GM19193 (cell line): ENCODE measurements around the gene FBN2.

ENCODE experiments used
- POLR2A ChIP-seq: IDR thresholded peaks from 4 replicates; pipeline ENCODE4 v1.6.1; 2011; ENCODE audit not compliant: insufficient read depth, insufficient read length; ENCODE audit errors: extremely low read depth

The FBN2 gene

DNA sequence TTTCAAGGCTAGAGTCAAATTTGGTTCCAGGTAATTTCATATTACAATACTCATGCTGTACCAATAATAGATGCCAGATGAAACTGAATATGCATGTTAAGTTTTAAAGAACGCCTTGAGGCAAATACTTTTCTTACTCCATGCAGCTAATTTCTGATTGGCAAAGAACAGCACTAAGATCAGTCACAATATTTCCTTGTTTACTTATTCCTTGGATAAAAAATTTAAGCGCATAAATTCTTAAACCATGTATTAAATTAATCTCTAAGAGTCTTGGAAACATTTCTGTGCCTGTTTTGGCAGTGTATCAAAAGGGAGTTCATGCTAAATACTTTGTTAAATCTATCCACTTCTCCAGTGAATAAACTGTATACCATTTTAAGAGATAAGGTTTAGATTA lies 281.0 kb downstream of the FBN2 start:
- TF ChIP-seq POLR2A, result no peak

- no peak for TF ChIP-seq POLR2A
Observed at GRCh38 chr5:128254789-128255188, 283.3 kb downstream of the FBN2 start.

GRCh38 chr5:128253880-128254279 lies 284.2 kb downstream of the FBN2 start:
- no peak for TF ChIP-seq POLR2A

- TF ChIP-seq POLR2A, result no peak
Observed at GRCh38 chr5:128253161-128253560, 284.9 kb downstream of the FBN2 start.

DNA sequence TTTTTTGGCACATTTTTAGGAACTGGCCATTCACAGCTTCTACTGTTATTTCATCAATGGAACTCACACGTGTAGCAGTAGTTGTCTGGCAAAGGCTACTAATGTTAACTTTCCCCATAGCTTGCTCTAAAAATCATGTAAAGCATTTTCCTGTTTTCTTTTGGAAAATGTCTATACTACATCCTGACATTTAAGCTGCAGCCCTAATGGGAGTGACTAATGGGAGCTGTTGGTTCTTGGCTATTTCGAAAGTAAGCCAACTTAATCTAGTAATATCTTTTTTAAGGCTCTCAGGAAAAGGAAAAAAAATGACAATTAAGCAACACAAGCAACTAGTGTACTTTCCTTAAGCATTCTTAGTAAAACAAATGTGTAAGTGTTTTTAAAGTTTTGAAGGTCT lies 285.3 kb downstream of the FBN2 start:
- TF ChIP-seq POLR2A, result no peak

DNA sequence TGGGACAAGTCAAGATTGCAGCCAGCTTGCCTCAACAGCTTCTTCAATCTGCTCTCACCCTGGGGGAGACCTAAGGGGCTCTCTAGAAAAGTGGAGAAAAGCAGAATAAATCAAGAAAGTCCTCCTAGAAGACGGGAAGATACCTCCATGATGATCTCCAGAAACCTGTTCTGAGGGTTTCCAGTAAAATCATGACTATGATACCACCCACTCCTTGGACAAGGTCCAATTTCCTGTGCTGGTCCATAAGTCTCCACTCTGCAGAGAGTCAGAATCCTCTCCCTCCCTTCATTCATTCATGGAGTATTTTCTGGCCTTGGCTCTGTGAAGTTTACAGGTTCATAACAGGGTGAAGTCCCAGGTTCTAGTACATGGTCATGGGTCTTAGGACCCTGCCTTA lies 285.8 kb downstream of the FBN2 start:
- TF ChIP-seq POLR2A, result no peak

DNA sequence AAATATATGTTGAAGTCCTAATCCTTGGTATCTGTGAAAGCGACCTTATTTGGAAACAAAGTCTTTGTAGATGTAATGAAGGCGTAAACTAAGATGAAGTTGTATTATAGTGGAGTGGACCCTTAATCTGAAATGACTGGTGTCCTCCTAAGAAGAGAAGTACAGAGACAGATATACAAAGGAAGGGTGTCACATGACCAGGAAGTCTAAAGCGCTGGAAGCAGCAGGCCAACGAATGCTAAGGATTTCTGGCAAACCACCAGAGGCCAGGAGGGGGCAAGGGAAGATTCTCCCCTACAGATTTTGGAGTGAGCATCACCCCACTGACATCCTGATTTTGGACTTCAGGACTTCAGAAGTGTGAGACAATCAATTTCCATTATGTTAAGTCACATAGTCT lies 292.1 kb downstream of the FBN2 start:
- no peak for TF ChIP-seq POLR2A

- TF ChIP-seq POLR2A, result no peak
Observed at GRCh38 chr5:128243958-128244582, 294.0 kb downstream of the FBN2 start.

GRCh38 chr5:128241051-128241695 lies 296.9 kb downstream of the FBN2 start:
- no peak for TF ChIP-seq POLR2A

DNA sequence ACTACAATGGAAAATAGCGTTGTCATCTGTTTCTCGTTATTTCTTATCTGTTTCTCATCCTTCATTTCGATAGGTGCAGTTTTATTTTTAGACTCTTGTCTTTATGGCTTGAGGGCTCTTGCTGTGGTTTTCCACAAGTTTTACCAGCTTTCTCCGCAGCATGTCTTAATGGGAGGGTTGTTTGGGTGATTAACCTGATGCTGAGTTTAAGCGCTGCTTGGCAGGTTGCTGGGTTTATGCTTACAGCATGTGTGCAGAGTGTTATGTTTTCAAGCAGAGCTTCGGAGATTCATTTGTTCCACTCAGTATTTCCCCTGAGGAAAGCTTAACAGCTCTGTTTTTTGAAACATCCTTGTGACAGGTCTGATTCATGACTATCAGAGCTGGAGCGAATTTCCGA lies 300.5 kb downstream of the FBN2 start:
- no peak for TF ChIP-seq POLR2A

DNA sequence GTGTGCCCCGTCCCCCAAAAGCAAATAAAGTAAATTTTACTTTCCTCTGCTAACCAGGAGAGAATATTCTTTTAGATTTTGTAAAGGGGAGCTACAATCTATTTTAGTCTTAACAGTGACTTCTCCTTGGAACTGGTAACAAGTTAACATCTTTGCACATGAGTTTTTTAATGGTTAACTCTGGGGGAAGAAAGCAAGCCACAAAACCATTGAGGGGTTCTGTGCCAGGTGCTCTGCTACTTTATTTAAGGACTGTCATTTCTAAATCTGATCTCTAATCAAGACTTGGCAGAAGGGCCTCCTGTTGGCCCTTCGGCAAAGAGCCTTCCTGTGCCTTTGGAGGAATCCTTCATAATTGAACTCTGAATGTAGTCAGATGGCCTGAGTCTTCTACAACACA lies 301.0 kb downstream of the FBN2 start:
- no peak for TF ChIP-seq POLR2A

- TF ChIP-seq POLR2A, result no peak
Observed at GRCh38 chr5:128236334-128236733, 301.7 kb downstream of the FBN2 start.

- no peak for TF ChIP-seq POLR2A
Observed at GRCh38 chr5:128234928-128235641, 303.0 kb downstream of the FBN2 start.

GRCh38 chr5:128228521-128228920 lies 309.5 kb downstream of the FBN2 start:
- TF ChIP-seq POLR2A, result no peak

GRCh38 chr5:128228008-128228407 lies 310.0 kb downstream of the FBN2 start:
- TF ChIP-seq POLR2A, result no peak

DNA sequence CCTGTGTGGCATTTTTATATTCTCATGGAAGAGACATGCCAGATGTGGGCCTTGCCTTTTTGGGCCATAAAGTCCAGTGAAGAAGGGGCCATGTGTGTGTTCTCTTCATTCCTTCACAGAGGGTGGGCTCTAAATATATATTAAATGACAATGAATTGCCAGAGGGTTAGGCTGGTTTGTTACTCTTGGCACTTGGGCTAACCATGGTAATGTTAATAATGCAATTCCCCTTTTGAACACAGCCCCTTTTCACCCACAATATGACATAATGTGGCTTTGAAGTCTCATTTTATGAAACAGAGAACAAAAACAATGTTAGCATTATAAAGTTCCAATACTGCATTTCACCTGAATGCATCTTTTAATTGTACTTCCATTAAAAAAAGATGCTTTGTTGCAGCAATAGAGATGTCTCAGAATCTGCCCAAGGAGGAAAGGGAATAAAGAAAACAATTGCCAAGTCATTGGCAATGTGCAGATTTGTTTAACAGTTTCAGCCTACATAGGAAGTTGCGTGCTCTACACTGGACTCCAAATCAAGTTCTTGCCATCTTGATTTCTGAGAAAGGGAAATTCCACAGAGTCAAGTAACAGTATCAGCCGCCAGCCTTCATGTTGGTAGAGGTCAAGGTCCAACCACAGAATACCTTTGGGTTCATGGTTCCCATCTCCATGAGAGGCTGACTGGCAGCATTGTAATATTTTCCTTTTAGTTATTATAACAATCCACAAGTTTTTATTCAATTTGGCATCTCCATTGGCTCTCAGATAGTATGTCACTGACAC lies 312.6 kb downstream of the FBN2 start:
- TF ChIP-seq POLR2A, result no peak

- TF ChIP-seq POLR2A, result no peak
Observed at GRCh38 chr5:128224336-128224735, 313.7 kb downstream of the FBN2 start.
